Hematopoietic multipotent progenitor cell (in vitro differentiated cells): ENCODE results near the gene XRCC5. TPM values are rescaled to one million over a fixed set of nuclear protein-coding genes. Genes with fewer than 3 reads are reported as not detected.

Experiments used
- DNase-seq, 3 donors: peaks; one replicate each; pipeline ENCODE4 v3.0.0-alpha.2; 2011 to 2015; ENCODE audit warnings: low read depth in 2 of 3, low spot score in 2 of 3
- total RNA-seq: library from RNA; depleted of rRNA; stranded (reverse); fragments of >200 nt; gene quantifications from one replicate; pipeline ENCODE4 v1.2.3, GENCODE V29; 2012

The XRCC5 gene
- total RNA-seq, 1 donor: 118 TPM

DNA sequence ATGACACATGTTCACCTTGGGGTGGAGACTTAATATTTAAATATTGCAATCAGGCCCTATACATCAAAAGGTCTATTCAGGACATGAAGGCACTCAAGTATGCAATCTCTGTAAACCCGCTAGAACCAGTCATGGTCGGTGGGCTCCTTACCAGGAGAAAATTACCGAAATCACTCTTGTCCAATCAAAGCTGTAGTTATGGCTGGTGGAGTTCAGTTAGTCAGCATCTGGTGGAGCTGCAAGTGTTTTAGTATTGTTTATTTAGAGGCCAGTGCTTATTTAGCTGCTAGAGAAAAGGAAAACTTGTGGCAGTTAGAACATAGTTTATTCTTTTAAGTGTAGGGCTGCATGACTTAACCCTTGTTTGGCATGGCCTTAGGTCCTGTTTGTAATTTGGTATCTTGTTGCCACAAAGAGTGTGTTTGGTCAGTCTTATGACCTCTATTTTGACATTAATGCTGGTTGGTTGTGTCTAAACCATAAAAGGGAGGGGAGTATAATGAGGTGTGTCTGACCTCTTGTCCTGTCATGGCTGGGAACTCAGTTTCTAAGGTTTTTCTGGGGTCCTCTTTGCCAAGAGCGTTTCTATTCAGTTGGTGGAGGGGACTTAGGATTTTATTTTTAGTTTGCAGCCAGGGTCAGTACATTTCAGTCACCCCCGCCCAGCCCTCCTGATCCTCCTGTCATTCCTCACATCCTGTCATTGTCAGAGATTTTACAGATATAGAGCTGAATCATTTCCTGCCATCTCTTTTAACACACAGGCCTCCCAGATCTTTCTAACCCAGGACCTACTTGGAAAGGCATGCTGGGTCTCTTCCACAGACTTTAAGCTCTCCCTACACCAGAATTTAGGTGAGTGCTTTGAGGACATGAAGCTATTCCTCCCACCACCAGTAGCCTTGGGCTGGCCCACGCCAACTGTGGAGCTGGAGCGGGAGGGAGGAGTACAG lies 108.1 kb downstream of the XRCC5 start:
- no peak for DNase-seq

DNA sequence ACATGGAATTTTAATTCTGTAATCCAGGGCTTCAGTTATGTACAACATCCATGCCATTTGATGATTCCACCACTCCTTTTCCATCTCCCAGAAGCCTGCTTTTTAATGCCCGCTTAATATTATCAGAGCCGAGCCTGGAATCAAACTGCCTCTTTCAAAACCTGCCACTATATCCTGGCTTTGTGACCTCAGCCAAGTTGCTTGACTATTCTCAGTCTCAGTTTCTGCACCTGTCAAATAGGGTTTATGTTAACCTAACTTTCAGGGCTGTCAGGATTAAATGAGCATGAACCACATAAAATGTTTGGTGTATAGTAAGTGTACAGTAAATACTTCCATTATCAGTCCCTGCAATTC lies 108.7 kb downstream of the XRCC5 start:
- no peak for DNase-seq

DNA sequence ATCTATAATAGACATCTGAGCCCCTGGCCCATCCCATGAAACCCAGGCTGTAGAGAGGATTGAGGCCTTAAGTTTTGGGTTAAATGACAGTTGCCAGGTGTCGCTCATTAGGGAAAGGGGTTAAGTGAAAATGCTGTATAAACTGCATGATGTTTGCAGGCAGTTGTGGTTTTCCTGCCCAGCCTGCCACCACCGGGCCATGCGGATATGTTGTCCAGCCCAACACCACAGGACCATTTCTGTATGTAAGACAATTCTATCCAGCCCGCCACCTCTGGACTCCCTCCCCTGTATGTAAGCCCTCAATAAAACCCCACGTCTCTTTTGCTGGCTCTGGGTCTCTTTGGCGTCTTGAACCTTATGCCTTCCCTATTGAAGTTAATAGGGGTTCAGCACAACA lies 110.7 kb downstream of the XRCC5 start:
- peak in 1 of 3 donors; percentile 54 for DNase-seq

DNA sequence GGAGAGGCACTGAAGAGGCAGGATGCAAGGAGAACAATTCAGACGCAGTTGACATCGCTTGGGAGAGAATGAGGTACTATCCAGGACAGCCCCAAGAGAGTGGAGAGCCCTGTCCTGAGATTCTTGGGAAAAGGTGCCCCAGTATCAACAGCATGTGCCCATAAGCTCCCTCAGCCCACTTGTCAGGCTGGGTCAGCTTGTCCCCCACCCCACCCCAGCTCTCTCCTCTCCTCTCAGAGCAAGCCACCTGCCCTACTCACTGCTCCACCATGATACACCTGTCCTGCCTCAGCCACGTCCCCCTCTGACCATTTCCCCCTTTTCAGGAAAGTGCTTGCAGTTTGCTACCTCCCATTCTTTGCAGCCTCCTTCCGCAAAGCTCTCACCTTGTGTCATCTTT lies 111.8 kb downstream of the XRCC5 start:
- no peak for DNase-seq

DNA sequence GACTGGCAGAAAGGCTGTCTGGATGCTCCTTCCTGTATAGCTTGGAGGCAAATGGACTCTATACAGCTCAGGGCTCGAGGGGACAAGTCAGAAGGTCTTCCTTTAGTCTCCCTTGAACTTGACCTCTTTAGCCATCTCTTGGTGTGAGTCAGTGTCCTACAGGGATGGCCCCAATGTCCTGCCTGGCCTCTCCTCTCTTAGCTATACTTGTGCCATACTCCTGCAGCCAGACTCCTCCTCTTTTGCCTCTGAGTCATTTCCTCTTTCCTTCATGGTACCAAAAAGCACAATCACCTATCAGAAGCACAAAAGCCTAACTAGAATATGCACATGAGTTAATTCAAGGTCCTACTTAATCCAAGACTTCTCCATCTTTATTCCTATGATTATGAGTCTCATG lies 112.7 kb downstream of the XRCC5 start:
- peak in 1 of 3 donors; percentile 20 for DNase-seq

DNA sequence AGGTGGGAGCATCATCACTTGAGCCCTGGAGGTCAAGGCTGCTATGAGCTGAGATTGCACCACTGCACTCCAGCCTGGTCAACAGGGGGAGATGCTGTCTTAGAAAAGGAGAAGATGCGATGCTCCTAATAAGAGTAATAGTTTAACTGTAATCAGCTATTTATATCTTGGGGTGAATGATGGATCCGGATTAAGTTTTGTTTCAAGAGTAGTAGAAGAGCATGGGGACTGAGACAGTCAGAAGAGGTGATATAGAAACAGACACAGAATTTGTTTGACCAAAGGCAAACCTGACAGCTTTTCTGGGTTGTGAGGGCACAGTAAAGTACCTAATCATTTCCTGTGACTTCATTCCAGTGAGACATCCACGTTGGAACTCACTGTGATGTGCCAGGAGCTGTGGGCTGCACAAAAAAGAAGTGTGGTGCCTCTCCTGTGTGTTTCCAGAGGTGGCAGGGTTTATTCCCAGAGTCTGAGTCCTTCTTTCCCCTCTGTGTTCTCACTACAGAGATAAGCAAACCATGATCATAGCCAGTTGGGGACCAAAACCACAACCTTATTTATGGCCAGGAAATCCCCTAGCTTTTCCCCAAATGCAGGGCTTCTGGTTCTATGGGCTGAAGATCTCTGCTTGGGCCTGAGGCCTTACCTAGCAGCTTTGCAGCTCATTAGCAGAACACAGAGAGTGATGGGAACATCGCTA lies 113.7 kb downstream of the XRCC5 start:
- DNase-seq: peak in 2 of 3 donors; percentile 57 to 66

DNA sequence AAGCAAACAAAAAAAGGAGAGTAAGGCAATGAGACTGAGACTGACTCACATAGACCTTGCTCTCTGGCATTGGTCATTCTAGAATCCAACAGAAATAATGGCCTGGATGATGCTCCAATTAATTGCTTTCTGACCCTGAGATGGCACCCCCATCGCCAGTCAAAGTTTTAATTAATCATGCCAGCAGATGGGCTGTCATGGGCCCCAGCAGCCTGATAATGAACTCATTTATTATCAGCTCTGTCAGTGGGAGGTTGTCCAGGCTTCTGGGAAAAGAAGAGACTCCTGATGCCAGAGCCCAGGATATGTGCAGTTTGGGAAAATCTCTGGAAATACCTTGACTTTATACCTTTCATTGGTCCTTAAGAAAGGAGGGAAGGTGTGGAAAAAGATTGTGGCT lies 115.2 kb downstream of the XRCC5 start:
- DNase-seq: no peak

DNA sequence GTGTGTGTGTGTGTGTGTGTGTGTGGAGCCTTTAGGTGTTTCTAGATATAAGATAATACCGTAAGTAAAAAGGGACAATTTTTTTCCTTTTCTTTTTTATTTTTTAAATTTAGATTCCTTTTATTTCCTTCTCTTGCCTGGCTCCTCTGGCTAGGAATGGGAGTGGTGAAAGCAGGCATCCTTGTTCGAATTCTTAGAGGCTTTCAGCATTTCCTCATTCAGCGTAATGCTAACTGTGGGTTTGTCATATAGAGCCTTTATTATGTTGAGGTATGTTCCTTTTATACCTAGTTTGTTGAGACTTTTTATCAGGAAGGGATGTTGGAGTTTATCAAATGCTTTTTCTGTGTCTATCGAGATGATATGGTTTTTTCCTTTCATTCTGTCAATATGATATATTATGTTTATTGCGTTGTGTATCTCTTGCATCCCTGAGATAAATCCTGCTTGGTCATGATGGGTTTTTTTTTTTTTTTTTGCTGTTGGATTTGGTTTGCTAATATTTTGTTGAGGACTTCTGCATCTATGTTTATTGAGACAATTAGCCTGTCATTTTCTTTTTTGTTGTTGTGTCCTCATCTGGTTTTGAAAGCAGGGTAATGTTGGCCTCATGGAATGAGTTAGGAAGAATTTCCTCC lies 120.2 kb downstream of the XRCC5 start:
- DNase-seq: no peak

DNA sequence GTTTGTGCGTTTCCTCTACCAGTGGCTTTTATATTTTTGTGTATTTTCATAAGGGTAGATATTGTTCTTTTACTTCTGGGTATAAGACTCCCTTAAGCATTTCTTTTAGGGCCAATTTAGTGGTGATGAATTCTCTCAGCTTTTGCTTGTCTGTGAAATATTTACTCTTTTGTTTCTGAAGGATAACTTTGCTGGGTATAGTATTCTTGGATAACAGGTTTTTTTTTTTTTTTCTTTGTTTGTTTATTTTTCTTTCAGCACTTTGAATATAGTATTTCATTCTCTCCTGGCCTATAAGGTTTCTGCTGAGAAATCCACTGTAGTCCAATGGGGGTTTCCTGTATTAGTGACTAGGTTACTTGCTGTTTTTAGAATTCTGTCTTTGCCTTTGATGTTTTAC lies 122.7 kb downstream of the XRCC5 start:
- peak in 1 of 3 donors; percentile 25 for DNase-seq

DNA sequence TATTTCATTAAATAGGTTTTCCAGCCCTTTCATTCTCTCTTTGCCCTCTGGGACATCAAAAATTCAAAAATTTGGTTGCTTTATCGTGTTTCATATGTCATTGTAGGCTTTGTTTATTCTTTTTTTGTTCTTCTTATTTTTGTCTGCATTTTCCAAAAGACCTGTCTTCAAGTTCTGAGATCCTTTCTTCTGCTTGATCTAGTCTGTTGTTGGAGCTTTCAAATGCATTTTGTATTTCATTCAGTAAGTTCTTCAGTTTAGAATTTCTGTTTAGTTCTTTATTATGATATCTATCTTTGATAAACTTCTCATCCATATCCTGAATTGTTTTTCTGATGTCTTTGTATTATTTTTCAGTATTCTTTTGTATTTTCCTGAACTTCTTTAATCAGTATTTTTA lies 123.6 kb downstream of the XRCC5 start:
- no peak for DNase-seq

DNA sequence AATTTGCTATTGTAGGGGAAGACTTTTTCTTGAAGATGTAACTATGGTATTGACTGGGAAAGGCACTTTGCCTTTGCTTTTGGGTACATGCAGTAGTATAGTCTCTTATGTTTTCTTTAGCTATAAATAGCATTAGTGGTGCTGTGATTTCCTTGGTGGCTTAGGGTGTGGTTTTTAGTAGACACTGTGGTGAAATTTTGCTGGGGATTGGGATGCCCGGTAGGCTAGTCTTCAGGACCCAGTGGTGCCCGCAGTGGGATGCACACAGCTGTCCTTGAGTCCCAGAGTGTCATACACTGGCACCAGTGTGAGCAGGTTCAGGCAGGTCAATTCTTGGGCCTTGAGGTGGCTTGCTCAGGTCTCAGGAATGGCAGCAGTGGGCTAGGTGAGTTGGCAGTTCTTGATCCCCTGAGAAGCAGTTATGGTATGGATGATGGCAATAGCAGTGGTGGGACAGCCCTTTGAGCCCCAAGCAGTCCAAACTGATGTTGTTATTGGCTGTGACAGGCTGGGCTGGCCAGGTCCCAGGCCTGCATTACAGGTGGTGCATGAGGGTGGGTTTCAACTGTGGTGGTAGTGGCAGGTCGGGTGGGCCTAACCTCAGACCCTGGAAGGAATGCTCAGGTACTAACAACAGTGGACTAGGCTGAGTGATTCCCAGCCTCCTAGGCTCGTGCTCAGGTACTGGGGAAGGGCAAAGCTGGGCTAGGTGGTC lies 124.3 kb downstream of the XRCC5 start:
- DNase-seq: no peak

DNA sequence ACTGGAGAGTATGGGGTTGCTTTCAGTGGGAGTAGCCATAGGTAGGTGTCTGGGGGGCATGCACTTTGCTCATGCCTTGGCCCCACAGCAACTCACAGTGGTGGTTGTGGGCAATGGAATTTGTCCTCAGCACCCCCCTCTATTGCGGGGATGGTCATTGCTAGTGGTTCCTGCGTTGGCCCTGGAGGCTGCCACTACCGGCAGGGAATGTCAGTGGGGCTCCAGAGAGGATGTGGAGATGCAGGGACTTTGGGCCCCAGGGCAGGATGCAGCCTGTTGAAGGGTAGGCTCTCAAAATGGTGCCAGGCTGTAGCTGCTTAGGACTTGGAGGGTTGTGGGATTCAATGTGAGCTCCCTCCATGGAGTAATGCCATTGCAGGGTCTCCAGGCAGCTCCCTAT lies 125.0 kb downstream of the XRCC5 start:
- DNase-seq: no peak

DNA sequence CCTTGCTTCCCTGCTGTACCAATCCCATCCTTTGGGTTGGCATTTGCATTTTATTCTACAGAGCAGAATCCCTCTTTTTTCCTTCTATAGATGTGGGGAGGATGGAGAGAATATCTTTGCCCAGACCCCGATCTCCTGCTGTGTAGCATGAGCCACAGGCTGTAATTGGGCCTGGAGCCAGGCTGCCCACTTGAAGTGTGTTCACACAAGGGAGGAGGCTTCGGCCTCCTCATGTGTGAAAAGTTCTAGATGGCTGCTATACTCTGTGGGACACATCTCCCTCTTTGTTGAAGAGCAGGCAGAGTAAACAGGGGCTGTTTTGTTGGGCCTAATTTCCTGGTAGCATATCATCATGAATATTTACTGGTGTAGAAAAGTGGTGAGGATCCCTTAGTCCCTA lies 126.3 kb downstream of the XRCC5 start:
- DNase-seq: no peak

DNA sequence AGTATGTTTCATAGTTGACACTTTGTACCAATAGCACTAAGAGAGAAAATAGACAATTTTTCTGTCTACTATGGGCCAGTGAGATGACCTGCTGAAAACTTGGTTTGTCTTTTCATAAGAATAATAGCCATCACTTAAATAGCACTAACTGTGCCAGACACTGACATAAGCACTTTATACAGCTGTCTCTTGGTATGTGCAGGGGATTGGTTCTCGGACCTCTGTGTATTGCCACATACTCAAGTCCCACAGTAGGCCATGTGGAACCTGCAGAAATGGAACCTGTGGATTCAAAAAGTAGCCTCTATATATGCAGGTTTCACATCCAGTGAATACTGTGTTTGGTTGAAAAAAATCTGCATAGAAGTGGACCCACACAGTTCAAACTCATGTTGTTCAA lies 126.7 kb downstream of the XRCC5 start:
- DNase-seq: no peak

DNA sequence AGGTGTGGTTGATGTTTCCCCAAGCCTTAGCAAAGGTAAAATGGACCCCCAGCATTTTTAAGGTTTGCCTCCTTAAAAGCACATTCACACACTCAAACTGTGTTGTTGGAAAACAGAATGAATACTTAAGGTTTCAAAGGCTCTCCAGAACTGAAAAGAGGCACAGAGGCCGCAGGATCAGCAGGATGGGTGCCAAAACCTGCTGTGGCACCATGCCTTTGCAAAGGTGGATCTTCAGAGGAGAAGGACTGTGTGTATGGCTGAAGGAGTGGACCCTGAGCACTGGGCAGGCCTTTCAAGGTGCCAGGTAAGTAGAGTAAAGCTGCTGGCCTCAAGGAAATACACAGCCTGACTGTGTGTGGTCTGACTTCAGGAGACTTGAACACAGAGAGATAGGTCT lies 127.3 kb downstream of the XRCC5 start:
- no peak for DNase-seq

DNA sequence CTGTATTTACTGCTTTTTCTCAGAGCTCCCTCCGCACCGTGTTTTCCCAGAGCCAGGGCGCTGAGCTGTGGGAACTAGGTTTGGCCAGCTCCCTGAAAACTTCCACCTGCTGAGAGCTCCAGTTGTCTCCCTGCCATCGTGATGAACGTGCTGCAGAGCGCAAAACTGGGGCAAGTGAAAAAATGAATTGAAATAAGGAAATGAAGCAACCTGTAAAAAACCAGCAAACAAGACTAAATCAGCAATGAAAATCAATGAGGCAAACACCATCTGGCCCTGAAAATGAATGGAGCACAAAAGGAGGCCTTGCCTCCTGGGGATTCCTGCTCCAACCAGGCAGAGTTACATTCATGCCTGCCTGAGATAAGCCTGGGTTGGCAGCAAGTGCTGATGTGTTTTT lies 133.2 kb downstream of the XRCC5 start:
- DNase-seq: no peak

DNA sequence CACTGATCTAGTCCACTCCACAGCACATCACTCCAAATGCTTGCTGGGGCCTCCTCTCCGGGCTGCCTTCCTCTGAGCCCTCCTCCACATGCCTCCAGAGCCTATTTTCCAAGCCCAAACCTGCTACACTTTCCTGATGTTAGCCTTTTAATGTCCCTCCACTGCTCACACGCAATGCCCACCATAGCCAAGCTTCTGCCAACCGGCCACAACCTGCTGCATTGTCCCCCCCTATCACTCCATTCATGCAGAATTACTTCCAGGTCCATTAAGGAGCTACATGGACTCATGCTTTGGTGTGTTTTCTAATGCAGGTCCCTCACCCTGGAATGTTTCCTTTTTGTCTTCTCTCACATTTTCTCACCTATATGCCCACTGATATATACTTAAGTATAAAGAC lies 133.9 kb downstream of the XRCC5 start:
- DNase-seq: no peak

DNA sequence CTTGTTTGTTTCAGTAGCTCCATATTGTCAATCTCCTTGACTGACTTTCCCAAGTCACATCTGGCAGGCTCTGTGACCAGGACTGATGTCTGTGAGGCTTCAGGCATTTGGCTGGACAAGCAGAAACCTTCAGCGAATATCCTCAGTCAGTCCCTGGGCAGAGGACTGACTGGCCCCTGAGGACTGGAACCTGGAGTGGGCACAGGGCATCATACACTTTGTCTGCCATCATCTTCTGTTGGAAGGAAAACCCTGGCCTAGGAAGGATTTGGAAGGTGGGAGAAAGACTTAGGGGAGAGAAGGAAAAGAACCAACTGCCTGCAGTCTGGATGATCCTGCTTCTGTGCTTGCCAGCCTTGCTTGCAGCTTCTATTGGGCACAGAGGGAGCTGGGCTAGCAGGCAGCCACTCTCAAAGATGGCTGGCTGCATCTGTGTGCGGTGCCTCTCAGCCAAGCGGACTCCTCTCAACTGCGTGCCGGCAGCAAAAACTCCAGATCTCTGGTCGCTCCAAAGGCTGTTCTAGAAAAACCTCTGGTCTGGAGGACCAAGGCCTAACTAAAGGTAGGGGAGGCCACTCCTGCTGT lies 136.3 kb downstream of the XRCC5 start:
- DNase-seq: no peak

DNA sequence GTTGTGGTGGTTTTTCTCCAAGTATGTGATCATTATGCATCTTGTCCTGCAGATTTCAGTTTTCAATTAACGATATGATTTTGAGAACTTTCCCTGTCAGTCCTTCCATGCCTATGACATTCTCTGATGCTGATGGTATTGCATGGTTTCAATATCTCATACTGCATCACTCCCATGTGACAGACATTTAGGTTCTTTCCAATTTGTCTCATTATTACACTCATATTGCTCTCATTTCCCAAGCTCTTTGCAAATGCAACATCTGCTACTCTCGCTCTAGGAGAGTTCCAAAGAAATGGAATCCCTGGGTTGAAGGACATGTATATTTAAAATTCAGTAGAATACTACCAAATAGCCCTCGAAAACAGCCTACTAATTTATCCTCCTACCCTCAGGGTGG lies 137.6 kb downstream of the XRCC5 start:
- no peak for DNase-seq
